Dendritic cell treated with granulocyte-macrophage colony-stimulating factor and Interleukin-4, amounts not matched to agents 40 ng/mL and 50 ng/mL, for 4 days (primary cell): ENCODE results near the gene HEXA.
A peak's percentile ranks its signal among the peaks of the same experiment; 100 is the strongest.

ENCODE experiments used
- H3K27ac Mint-ChIP-seq: one replicate; pipeline ENCODE4 v1.8.0; 2022; ENCODE audit warnings: mild to moderate bottlenecking, mixed read lengths
- H3K27me3 Mint-ChIP-seq: one replicate; pipeline ENCODE4 v1.8.0; 2022; ENCODE audit warnings: mild to moderate bottlenecking, mixed read lengths
- H3K36me3 Mint-ChIP-seq: one replicate; pipeline ENCODE4 v1.8.0; 2022; ENCODE audit warnings: low read depth, mixed read lengths
- H3K4me1 Mint-ChIP-seq: one replicate; pipeline ENCODE4 v1.8.0; 2022; ENCODE audit warnings: low read depth, mixed read lengths
- H3K4me3 Mint-ChIP-seq: one replicate; pipeline ENCODE4 v1.8.0; 2022; ENCODE audit warnings: mild to moderate bottlenecking, moderate library complexity, mixed read lengths
- H3K9me3 Mint-ChIP-seq: one replicate; pipeline ENCODE4 v1.8.0; 2022; ENCODE audit warnings: mixed read lengths
- intact Hi-C: fragments of 100-400 bp; cut with micrococcal nuclease; formaldehyde crosslinking; loops from one replicate; pipeline ENCODE4 v1.15.0; 2022

Gene HEXA

GRCh38 chr15:72365844-72366243, 10.0 kb downstream of the HEXA start:
- peaks cover 55% of the 10 kb centered on the region for H3K4me1 Mint-ChIP-seq
- no peak overlapping the region for H3K4me3 Mint-ChIP-seq
- H3K27me3 Mint-ChIP-seq = no peaks in the 10 kb centered on the region
- H3K27ac Mint-ChIP-seq = peak overlapping the region; percentile 62
- intact Hi-C loops = no loop called here
- H3K9me3 Mint-ChIP-seq = no peaks in the 10 kb centered on the region
- H3K36me3 Mint-ChIP-seq = peaks cover 33% of the 10 kb centered on the region

- no peak overlapping the region for H3K4me3 Mint-ChIP-seq
- H3K27me3 Mint-ChIP-seq = no peaks in the 10 kb centered on the region
- no peaks in the 10 kb centered on the region for H3K9me3 Mint-ChIP-seq
Measured at GRCh38 chr15:72361176-72361575, 14.6 kb downstream of the HEXA start.

DNA sequence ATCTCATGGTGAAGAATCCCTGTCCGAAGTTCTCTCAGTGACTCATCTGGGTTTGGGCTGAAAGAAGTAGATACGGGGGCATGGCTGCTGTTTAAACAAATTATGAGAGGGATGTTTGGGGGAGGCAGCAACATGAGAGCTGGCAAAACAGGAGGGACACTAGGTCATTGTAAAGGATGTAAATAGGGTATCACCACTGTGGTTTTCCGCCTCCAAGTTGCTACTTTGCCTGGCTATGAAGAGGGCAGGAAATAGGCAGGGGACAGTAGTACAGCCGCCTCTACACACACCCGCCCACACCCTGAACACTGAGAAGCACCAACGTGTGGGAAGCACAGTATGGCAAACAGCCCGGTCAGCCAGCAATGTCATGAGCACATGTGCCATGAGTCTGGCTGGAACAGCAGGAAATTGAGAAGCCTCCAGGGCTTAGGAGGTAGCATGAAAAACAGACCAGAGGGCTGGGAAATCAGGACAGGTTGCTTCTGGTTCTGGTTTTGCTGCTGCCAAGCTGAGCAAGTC, 17.1 kb downstream of the HEXA start:
- Mint-ChIP-seq H3K27ac (peak overlapping the region; percentile 36), H3K4me3 (no peak overlapping the region)
- intact Hi-C loops = no loop called here

More at GRCh38 chr15:72361176-72361575, 14.6 kb downstream of the HEXA start:
- no peak overlapping the region for H3K27ac Mint-ChIP-seq
- intact Hi-C loops = no loop called here
- H3K36me3 Mint-ChIP-seq = peaks cover 37% of the 10 kb centered on the region
- peaks cover 42% of the 10 kb centered on the region for H3K4me1 Mint-ChIP-seq

GRCh38 chr15:72358121-72358520, 17.7 kb downstream of the HEXA start:
- Mint-ChIP-seq H3K4me1 (peaks cover 40% of the 10 kb centered on the region), H3K27me3 (no peaks in the 10 kb centered on the region), H3K4me3 (no peak overlapping the region), H3K36me3 (peaks cover 62% of the 10 kb centered on the region), H3K27ac (no peak overlapping the region), H3K9me3 (no peaks in the 10 kb centered on the region)
- intact Hi-C loops = no loop called here

More for the DNA sequence above, 17.1 kb downstream of the HEXA start:
- Mint-ChIP-seq H3K36me3 (peaks cover 56% of the 10 kb centered on the region), H3K27me3 (no peaks in the 10 kb centered on the region), H3K4me1 (peaks cover 40% of the 10 kb centered on the region), H3K9me3 (no peaks in the 10 kb centered on the region)

GRCh38 chr15:72354496-72354895, 21.3 kb downstream of the HEXA start:
- no peaks in the 10 kb centered on the region for H3K9me3 Mint-ChIP-seq
- no peak overlapping the region for H3K27ac Mint-ChIP-seq
- H3K27me3 Mint-ChIP-seq = no peaks in the 10 kb centered on the region
- peaks cover 40% of the 10 kb centered on the region for H3K4me1 Mint-ChIP-seq
- H3K4me3 Mint-ChIP-seq = no peak overlapping the region
- intact Hi-C loops = no loop called here
- peaks cover 98% of the 10 kb centered on the region for H3K36me3 Mint-ChIP-seq

DNA sequence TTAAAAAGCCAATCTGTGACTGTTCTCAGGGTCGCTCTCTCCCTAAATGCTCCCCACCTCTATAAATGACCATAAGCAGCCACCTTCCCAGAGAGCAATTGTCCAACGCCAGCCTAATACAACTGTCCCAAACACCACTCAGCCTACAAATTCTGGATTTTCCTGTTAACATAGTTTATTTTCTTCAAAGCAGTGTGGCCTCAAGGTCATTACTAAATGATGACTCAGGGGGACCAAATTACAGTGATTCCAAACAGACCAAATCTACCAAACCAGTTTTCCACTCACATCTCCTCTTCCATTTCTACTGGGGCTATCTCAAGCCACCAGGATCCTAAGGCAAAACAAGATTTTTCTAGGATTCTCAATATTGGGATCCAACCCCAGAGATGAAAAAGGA, 22.5 kb downstream of the HEXA start:
- no peaks in the 10 kb centered on the region for H3K27me3 Mint-ChIP-seq
- H3K4me3 Mint-ChIP-seq = no peak overlapping the region
- intact Hi-C loops = no loop called here
- H3K4me1 Mint-ChIP-seq = peaks cover 28% of the 10 kb centered on the region
- no peaks in the 10 kb centered on the region for H3K9me3 Mint-ChIP-seq
- peaks cover 100% of the 10 kb centered on the region for H3K36me3 Mint-ChIP-seq
- no peak overlapping the region for H3K27ac Mint-ChIP-seq

GRCh38 chr15:72345806-72346205, 30.0 kb downstream of the HEXA start:
- Mint-ChIP-seq H3K36me3 (peaks cover 99% of the 10 kb centered on the region), H3K9me3 (no peaks in the 10 kb centered on the region), H3K4me1 (peaks cover 11% of the 10 kb centered on the region), H3K27me3 (no peaks in the 10 kb centered on the region), H3K27ac (no peak overlapping the region), H3K4me3 (no peak overlapping the region)
- intact Hi-C loops = no loop called here

DNA sequence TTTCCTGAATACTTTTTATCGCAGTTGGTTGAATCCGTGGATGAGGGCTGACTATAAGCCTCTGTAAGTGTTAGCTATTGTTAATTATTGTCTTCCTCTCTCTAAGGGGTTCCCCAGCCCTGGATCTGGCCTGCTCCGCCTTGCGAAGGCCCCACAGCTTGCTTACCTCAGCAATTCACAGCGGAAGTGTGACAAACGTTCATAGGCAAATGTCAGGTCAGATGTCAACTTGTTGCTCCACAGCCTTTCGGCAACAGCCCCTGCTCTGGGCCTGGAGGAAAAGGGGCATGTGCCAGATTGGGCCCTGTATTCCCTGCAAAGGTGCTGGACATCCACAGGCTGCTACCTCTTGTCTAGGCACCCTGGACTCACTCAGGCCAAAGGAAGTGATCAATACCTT, 30.5 kb downstream of the HEXA start:
- no peak overlapping the region for H3K27ac Mint-ChIP-seq
- H3K27me3 Mint-ChIP-seq = no peaks in the 10 kb centered on the region
- no peaks in the 10 kb centered on the region for H3K9me3 Mint-ChIP-seq
- no peak overlapping the region for H3K4me3 Mint-ChIP-seq
- peaks cover 99% of the 10 kb centered on the region for H3K36me3 Mint-ChIP-seq
- intact Hi-C loops = no loop called here
- H3K4me1 Mint-ChIP-seq = peaks cover 15% of the 10 kb centered on the region

- Mint-ChIP-seq H3K4me3 (no peak overlapping the region), H3K27me3 (no peaks in the 10 kb centered on the region), H3K27ac (no peak overlapping the region), H3K9me3 (no peaks in the 10 kb centered on the region), H3K4me1 (peaks cover 22% of the 10 kb centered on the region), H3K36me3 (peaks cover 99% of the 10 kb centered on the region)
- intact Hi-C loops = no loop called here
Measured at GRCh38 chr15:72344602-72345001, 31.2 kb downstream of the HEXA start.

- no peaks in the 10 kb centered on the region for H3K27me3 Mint-ChIP-seq
- H3K4me3 Mint-ChIP-seq = no peak overlapping the region
- intact Hi-C loops = no loop called here
- no peak overlapping the region for H3K27ac Mint-ChIP-seq
- H3K36me3 Mint-ChIP-seq = peaks cover 99% of the 10 kb centered on the region
- H3K9me3 Mint-ChIP-seq = no peaks in the 10 kb centered on the region
- H3K4me1 Mint-ChIP-seq = peaks cover 35% of the 10 kb centered on the region
Measured at GRCh38 chr15:72342385-72342784, 33.4 kb downstream of the HEXA start.

DNA sequence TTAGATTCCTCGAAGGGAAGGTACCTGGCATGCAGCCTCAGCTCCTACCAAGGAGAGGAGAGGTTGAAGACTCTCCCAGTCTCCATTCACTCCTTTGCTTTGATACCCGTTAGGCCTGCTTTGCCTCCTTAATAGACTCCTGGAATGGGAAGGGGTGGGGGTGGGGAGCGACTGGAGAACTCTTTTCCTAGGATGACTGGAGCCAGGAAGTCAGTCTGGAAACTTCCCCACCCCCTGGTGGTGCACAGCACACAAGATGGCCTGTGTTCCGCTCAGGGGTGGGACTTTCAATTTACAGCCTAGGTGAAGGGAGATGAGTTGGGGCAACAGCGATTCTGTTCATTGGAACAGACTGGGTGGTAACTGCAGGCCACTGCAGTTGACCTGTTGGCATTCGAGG, 34.5 kb downstream of the HEXA start:
- Mint-ChIP-seq H3K36me3 (peaks cover 98% of the 10 kb centered on the region), H3K4me3 (no peak overlapping the region)

DNA sequence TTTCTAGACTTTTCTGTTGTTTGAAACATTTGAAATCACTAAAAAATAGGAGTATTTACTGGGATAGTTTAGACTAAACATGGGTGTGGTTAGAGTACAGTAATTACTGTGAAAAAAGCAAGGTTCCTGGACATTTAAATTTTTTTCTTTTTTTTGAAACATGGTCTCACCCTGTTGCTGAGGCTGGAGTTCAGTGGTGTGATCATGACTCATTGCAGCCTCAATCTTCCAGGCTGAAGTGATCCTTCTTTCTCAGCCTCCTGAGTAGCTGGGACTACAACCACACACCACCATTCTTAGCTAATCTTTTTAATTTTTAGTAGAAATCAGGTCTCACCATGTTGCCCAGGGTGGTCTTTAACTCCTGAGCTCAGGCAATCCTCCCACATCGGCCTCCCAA, 35.4 kb downstream of the HEXA start:
- no peak overlapping the region for H3K4me3 Mint-ChIP-seq
- H3K27ac Mint-ChIP-seq = peak overlapping the region; percentile 66
- intact Hi-C loops = no loop called here
- H3K36me3 Mint-ChIP-seq = peaks cover 88% of the 10 kb centered on the region
- H3K27me3 Mint-ChIP-seq = no peaks in the 10 kb centered on the region
- H3K9me3 Mint-ChIP-seq = no peaks in the 10 kb centered on the region
- peaks cover 35% of the 10 kb centered on the region for H3K4me1 Mint-ChIP-seq

More for the DNA sequence above, 34.5 kb downstream of the HEXA start:
- no peaks in the 10 kb centered on the region for H3K9me3 Mint-ChIP-seq
- H3K27ac Mint-ChIP-seq = no peak overlapping the region
- H3K27me3 Mint-ChIP-seq = no peaks in the 10 kb centered on the region
- H3K4me1 Mint-ChIP-seq = peaks cover 35% of the 10 kb centered on the region
- intact Hi-C loops = no loop called here

DNA sequence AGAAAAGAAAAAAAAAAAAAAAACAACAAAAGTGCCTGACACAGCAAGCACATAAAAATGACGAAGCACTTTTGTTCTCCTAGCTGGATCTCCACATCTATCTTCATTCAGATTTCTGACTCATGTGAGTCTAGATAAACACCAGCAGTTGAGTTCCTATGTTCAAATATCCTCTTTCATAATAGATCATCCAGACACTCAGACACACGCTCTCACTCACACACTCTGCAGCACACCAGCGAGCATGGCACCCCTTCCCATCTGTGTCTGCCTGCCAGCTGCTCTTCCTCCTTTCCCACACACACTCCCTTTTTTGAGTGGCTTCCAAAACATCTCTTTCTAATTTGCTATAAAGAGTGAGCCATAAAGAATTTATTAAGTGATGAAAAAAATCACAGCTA, 36.0 kb downstream of the HEXA start:
- intact Hi-C loops = loop anchor here (10.0 kb wide), 1 partner anchor 335 kb away; no protein-coding TSS in a partner anchor
- H3K36me3 Mint-ChIP-seq = peaks cover 87% of the 10 kb centered on the region
- H3K4me3 Mint-ChIP-seq = no peak overlapping the region
- no peaks in the 10 kb centered on the region for H3K9me3 Mint-ChIP-seq
- peak overlapping the region; percentile 66 for H3K27ac Mint-ChIP-seq
- peaks cover 35% of the 10 kb centered on the region for H3K4me1 Mint-ChIP-seq
- no peaks in the 10 kb centered on the region for H3K27me3 Mint-ChIP-seq

GRCh38 chr15:72338617-72339321, 37.0 kb downstream of the HEXA start:
- Mint-ChIP-seq H3K27ac (peak overlapping the region; percentile 66), H3K9me3 (no peaks in the 10 kb centered on the region), H3K36me3 (peaks cover 87% of the 10 kb centered on the region), H3K27me3 (no peaks in the 10 kb centered on the region), H3K4me3 (no peak overlapping the region), H3K4me1 (peaks cover 35% of the 10 kb centered on the region)
- intact Hi-C loops = loop anchor here (10.0 kb wide), 1 partner anchor 336 kb away; no protein-coding TSS in a partner anchor
